Limb (tissue), 2 donors: Measurements from ENCODE around the gene PAX5.

Experiments
- DNase-seq, 2 donors: peaks; one replicate each; pipeline ENCODE4 v3.0.0-alpha.2; 2016; ENCODE audit errors: extremely low spot score in 2 of 2

The PAX5 gene

DNA sequence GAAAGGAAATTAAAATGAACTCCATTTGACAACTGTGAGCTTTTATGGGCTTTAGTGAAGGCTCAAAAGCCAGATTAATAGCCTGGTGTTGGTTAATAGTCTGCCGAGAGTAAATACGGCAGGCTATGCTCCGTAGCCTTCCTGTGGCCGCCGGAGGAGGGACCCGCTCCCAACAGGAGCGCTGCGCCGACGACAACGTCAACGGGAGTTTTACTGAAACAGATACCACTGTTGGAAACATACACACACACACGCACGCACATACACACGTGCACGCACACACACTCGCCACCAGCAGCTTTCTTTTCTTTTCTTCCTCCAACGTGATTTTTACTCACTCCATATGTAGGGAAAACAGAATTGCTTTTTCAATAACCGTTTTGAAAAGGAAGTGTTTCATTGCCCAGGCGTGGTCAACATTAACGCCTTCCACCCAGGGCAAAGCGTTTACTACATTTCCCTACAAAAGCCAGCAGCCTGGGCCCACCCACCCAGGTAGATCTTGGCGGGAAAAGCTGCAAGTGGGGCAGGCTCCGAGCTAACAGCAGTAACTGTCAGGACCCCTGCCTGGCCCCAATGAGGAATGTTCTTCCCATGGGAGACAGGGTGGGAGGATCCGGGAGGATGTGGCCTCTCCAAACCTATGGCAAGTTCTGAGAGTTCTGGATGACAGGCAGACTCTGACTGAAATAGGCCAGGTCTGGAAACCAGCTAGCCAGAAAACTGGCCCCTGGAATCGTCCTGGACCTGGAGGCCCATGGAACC lies 72.3 kb downstream of the PAX5 start:
- DNase-seq: peak; percentile 27 to 53

DNA sequence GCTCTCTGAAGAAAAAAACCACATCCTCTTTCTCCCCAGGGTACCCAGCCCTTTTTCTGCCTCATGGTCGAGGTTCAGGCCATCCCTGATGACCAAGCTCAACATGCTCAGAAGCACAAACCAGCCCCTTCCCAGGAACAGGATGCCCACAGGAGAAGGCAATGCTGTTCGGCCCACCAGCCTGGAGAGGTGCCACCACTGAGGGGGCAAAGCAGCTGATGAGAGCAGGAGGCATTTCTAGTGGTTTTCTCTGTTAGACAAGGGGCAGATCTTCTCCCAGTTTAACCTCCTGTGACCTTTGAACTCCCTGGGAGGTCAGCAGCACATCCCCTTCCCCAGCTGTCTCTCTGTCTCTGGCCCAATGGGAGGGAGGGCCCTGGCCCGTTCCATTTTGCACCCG lies 73.0 kb downstream of the PAX5 start:
- no peak for DNase-seq

DNA sequence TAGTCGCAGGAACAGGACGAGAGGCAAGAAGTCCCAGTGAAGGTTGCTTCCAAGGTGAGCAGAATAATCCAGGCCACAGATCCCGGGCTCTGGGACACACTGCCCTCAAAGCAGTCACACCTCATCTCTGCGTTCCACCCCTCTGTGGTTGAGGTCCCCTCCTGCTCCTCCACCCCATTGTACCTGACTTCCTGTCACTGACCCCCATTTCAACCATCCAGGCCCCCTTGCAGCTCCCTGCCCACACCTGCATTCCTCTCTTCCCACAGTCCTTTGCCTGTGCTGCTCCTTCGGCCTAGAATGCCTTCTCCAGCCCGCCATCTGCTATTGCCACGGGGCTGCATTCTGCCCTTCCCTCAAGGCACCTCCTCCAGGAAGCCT lies 73.5 kb downstream of the PAX5 start:
- peak in 1 of 2 donors; percentile 19 for DNase-seq

DNA sequence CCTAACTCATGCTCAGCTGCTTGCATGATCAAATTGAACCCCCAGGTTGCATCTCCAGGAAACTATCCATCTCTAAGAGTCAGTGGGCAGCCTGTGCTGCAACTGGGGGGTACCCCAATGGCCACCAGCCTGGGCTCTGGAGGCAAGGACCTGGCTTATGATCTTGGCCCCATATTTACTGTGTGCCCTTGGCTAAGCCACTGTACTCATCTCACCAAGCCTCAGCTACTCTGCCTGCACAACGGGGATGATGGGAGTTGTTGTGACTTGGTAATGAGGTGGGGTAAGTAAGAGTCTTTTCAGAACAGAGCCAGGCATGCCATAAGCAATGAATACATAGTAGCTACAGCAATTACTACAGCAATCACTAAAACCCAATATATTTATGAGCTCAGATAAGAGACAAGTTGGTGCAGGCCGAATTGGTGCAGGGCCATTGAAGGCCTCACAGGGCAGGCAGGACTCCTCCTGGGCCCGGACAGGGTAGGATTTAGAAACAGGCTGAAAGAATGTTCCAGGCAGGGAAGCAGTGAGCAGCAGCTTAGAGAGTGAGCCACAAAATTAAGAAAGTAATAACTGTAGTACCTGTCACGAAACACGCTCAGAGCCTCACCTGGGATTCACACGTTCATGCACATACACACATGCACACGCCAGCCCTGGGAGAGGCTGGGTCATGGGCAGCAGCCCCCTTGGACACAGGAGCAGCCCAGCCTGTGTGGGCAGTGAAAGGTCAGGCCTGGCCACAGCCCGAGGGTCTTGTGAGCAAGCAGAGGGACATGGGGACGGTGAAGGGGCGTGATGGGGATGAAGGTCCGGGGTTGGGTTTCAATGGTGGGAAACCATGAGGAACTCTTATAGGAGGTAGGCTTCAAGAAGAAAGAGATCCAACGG lies 74.1 kb downstream of the PAX5 start:
- peak in 1 of 2 donors; percentile 18 for DNase-seq

DNA sequence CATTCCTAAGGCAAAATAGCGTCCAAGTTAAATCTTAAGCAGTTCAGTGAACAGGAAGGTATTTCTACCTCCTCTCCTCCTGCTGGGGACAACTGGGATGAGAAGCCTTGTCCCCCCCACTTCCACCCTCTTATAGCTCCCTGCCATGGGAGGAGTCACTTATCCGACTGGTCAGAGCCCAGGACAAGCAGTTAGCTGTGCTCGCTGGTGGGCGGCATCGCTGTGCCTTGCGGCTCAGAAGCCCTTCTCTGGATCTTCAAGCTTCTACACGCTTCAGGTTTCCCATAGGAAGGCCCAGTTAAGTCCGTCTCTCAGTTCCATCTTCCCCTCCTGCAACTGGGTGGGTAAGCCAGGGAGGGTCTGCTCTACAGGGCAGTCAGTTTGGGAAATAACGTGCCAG lies 77.2 kb downstream of the PAX5 start:
- DNase-seq: peak in 1 of 2 donors; percentile 25

DNA sequence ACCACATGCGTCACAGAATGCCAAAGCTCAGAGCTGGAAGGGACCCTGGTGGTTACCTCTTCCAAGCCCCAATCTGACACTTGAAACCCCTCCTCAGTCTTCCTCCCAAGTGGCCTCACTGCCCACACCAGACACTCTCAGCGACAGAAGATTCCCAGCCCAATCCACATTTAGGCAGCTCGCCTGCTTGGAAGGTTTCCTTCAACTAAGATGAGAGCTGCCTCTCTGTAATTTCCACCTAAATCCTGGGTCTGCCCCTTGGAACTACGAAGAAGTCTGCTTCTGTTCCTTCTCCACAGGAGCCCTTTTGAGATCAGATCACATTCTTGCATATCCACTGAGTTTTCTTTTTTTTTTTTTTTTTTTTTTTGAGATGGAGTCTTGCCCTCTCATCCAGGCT lies 83.7 kb downstream of the PAX5 start:
- no peak for DNase-seq

DNA sequence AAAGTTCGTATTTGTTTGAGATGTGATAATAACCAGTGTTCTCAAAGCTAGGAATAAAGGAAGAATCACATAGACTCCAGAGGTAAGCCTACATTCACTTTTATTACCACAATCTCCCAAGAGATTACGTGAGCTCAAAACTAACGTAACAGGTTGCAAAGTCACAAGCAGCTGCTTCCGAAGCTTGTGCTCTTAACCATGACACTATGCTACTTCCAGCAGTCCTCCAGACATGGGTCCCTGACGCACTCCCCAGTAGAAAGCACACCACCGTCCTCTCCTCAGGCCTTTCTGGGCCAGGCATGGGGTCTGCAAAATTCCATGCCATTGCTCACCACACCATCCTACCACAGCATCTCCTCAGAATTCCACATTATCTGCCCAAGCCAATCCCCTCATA lies 84.6 kb downstream of the PAX5 start:
- DNase-seq: no peak

DNA sequence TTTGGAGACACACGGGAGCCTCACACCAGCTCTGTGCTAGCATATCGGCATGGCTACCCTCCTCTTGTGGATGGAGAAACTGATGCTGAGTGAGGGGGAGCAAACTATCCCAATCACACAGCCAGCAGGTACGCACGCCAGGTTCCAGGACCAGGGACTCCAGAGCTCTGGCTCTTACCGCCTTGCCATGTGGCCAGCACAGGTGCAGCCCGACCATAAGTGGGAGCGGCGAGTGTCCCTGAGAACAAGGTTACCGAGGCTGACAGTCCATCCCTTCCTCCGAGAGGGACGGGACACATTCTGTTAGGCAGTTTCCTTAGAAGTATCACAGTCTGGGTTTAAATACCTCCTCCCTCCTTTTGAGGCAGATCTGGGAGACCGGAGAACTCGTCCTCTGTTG lies 86.0 kb downstream of the PAX5 start:
- no peak for DNase-seq

DNA sequence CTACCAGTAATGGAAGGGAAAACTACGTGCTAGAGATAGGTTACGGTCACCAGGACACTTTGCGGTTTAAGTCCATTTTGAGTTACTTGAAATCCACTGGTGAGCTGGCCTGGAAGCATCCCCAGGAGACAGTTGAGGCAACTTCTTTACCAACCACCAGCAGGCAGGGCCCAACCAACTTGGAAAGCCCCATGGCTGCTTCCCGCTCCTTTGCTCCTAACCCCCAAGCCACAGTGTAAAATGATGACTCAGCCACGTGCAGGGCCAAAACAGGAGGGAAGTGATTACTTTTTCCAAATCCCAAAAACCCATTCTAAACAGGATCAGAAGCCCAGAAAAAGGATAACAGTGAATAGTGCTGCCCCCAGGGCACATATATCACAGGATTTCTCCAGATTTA lies 87.4 kb downstream of the PAX5 start:
- peak in 1 of 2 donors; percentile 2 for DNase-seq

DNA sequence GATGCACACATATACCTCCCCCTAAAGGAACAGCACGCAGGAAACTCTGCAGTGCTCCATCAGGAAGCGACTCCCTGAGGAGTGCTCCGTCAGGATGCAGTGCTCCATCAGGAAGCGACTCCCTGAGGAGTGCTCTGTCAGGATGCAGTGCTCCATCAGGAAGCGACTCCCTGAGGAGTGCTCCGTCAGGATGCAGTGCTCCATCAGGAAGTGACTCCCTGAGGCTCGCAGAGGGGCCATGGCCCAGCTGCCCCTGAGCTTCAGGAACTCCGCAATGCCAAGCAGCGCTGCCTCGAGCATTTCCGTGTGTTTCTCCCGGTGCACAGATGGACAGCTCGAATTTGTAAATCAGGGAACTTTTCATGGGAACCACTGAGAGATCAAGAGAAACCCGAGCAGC lies 88.1 kb downstream of the PAX5 start:
- DNase-seq: no peak

DNA sequence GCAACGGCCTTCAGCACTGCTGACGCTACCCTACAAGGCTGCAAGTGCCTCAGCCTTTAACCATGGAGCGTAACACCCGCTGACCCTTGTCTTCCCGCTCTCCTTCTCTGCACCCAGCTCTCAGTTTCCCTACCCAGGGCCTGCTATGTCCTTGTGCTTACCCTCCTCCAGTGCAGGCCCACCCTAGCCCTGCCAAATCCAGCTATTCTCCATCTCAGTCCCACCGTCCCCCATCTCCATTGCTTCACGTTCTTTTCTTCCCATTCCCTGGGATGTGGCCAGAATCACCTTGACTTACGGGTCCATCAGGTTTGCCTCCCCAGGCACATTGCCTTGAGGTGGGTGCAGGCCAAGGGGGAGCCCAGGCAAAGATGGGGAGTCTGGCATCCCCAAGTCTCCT lies 91.2 kb downstream of the PAX5 start:
- DNase-seq: no peak

DNA sequence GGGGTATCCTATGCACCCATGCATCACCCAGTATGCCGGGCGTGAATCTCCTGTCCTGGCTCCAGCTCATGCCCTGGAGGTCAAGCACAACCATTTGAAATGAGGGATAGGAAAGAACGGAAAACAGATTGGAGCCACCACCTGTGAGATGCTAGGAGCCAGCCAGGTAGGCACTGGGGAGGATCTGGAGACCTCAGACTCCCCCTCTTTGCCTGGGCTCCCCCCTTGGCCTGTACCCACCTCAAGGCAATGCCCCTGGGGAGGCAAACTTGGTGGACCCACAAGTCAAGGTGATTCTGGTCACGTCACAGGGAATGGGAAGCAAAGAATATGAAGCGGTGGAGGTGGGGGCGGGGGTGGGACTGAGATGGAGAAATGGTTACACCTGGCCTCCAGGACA lies 92.6 kb downstream of the PAX5 start:
- no peak for DNase-seq

DNA sequence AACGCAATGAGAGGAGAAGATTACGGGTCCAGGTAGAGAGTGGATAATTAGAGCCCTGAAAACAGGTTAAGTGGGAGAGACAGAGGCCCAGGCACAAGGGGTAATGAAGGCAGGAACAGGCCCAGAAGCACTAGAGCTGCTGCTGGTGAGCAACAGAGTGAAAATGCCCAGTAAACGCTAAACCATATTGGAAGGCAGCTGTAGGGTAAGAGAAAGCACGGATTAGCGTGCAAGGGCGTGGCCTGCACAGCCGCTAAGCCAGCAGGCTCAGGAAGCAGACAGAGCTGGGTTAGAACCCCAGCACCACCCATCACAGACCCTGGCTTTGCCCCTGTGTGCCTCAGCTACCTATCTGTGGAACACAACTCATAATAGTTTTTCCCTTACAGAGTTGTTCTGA lies 93.2 kb downstream of the PAX5 start:
- DNase-seq: no peak

DNA sequence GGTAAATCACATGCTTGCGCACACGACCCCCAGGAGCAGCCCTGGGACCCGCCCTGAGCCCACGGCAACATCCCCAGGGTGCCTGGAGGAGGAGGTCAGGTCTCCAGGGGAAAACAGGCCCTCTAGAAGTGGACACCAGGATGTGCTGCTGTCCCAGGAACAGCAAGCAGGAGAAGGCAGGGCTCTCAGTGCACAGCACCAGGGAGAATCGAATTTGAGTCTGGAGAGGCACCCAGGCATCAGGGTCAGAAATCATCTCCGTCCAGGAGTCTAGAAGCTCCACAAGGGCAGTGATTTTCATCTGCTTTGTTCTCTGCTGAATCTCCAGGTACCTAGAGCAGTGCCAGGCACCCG lies 93.6 kb downstream of the PAX5 start:
- DNase-seq: no peak

DNA sequence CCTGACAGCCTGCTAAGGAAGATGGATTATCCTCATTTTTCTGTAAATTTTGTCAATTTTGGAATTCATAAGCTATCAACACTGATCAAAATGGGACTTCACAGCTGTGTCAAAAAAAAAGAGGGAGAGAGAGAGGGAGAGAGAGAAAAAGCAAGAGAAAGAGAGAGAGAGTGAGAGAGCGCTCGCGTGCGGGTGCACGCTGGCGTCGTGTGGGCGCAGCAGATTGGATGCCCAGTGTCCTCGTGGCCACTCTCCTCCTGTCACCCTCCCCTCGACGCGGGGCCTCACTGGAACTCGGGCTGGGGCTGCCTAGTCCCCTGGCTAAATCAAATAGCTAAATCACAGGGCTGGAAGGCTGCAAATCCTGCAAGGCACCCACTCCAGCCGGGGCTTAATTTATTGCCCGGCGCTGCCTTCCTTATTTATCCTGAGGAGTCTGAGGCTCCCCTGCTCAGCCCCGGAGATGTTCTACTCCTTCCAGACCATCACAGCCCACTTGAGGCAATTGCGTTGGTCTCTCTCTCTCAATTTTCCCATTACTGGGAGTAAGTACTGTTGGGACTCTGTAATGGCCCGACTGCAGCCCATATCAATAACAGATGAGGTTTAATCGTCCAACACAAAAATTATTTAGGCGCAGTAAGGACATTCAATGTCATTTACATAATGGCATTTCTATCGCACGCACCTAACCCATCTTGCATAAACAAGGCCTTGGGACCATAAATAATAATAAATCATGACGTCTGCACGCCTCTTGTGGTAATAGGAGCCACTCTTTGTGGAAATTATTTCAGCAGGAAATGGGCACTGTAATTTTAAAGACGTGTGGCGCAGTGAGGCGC lies 94.2 kb downstream of the PAX5 start:
- no peak for DNase-seq

DNA sequence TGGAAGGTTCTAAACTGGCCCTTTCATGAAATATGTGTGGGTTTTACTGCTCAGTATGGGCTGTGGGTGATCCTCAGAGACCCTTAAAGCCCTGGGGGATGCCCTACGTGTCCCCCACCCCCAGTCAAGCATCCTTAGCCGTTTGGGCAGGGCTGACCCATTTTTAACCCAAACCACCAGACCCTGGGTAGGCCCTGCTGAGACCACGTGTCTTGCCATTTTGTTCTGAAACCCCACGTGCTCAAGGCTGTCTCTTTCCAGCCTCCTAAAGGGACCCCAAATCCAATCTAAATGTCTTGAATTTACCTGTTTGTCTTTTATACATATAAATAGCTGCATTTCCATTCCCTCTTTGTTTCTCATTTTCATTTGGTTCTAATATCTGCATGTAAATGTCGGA lies 94.9 kb downstream of the PAX5 start:
- DNase-seq: no peak

DNA sequence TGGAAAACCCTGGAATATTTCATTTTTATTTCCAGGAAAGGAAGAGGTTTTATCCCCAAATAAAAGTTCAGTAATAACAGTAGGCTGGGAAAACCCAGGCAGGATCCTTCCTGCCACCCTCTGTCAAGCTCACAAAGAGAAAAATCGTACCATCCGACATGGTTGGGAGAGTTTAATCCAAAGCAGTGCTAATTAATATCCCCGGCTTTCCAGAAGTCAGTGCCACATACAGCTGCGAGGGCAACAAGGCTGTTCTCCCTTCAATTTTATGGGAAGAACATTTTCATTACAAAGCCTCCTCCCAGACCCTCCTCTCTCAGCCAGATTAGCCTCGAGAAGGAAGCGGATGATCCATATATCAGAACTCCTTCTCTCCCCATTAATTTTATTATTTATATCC lies 95.5 kb downstream of the PAX5 start:
- DNase-seq: no peak

DNA sequence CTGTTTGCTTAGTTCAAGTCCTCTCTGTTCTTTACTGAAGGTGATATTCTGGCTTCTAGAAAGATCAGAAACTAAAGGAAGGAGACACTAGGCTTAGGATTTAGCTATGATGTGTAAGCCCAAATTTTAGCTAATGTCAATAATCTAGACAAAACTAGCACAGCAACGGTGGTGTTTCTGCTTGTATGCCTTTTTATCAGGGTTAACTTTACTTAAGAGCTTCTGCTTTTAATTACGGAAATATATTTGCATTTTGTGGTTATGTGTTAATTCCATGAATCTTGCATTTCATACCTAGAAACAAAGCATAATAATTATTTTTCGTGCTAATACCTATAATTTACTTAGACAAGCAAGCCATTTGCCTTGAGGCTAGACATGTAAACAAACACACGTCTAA lies 96.1 kb downstream of the PAX5 start:
- no peak for DNase-seq

DNA sequence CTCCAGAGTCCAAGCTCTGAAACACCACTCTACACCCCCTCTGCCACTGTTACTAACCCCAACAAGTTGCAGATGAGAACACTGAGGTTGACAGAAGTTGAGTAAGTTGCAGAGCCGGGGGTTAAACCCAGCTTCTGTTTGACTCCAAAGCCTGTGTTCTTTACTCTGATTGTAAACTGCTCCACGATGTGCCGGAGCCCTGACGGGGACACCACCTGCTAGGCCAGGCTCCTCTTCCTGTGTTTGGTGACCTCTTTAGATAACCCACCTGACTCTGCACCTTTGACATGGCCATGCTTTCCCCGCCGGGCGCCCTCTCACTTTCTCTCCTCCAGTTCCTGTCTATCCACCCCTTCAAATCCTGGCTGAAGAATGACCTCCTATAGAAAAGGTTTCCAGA lies 96.7 kb downstream of the PAX5 start:
- no peak for DNase-seq

DNA sequence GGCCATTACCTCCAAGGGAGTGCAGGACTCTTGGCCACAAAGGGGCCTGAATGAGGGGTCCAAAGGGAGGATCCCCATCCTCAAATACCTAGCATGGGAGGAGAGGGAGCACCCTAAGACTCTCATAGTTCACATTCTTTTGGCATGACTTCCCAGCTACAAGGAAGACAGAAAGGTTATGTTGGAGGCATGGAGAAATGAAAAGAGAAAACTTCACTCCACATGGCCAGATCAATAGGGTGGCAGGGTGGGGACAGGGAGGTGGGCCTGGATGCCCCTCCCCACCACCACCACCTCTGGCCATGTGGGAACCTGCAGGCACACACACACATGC lies 97.6 kb downstream of the PAX5 start:
- DNase-seq: no peak

DNA sequence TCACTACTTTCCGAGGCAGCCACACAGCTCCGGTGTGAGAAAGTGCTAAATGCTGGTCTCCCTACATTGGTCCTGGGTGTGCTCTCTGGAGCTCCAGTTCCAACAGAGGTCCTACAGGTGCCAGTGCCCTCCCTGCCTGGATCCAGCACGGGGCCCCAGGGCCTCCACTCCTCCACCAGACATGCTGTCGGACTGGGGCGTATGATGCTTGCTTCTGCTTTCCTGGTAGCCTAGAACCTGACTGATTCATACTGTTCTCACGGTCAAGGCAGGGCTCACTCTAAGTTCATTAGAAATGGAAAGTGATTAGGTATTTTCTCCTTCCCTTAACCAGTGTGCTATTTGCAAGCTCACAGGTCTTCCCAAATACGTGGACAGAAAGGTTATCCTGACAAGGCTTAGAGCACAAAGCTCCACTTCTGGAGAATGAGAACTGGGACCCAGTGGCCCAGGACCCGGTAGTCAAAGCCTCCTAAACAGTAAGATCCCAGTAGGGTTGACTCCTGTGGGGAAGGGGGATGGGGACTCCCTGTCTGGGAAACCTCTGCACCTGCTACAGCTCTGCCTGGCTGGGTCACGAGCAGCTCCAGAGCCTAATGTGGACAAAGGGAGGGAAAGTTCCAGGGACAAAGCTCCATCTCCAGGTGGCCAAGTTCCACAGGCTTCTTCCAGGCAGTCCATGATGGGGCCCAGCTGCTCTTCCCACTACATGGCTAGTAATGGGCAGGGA lies 98.1 kb downstream of the PAX5 start:
- no peak for DNase-seq

DNA sequence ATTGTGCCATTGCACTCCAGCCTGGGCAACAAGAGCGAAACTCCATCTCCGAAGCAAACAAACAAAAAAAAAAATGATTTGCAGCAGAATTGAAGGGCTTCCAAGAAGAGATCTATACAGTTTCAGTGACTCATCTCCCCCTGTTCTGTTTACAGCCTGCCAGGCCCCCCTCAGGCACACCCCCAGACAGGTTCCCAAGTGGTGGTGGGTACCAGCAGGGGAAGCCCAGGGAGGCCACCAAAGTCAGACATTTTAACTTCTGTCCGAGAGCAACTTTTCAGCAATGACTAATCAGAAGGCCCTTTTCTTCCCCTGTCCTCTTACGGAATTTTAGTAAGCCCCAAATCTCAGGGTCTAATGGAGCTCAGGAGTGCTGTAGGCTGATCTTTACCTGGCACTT lies 98.7 kb downstream of the PAX5 start:
- DNase-seq: no peak
